Transverse colon (tissue), 4 donors: ENCODE results near the gene AQP12A. TPM values are rescaled to one million over a fixed set of nuclear protein-coding genes. Genes with fewer than 3 reads are reported as not detected.

Experiments
- DNase-seq: peaks from one replicate; pipeline ENCODE4 v3.0.0-alpha.2; 2019
- H3K27ac ChIP-seq, 4 donors: fragments of 200-600 bp; sonication (generic); 2 replicates each; pipeline ENCODE4 v1.5.1; 2016 to 2018; ENCODE audit warnings: inconsistent platforms in 4 of 4
- H3K27me3 ChIP-seq: fragments of 200-600 bp; sonication (generic); 2 replicates; pipeline ENCODE4 v1.5.1; 2017; ENCODE audit warnings: inconsistent platforms
- H3K36me3 ChIP-seq, 4 donors: fragments of 200-600 bp; sonication (generic); 2 replicates each; pipeline ENCODE4 v1.5.1; 2017 to 2019; ENCODE audit warnings: inconsistent platforms in 4 of 4
- H3K4me1 ChIP-seq, 4 donors: fragments of 200-600 bp; sonication (generic); 2 replicates each; pipeline ENCODE4 v1.5.1; 2017 to 2020; ENCODE audit warnings: inconsistent platforms in 4 of 4
- H3K4me3 ChIP-seq, 4 donors: fragments of 200-600 bp; sonication (generic); 1 replicate in 1 of 4; 2 replicates in 3 of 4; pipeline versions ENCODE4 v1.5.1 to v1.6.1; 2017 to 2019; ENCODE audit warnings: inconsistent platforms in 4 of 4
- H3K9me3 ChIP-seq, 2 donors: fragments of 200-600 bp; sonication (generic); 2 replicates each; pipeline ENCODE4 v1.5.1; 2017 to 2019; ENCODE audit warnings: inconsistent platforms in 2 of 2
- EP300 ChIP-seq: sonication (generic); formaldehyde crosslinking; IDR thresholded peaks from one replicate; pipeline ENCODE4 v1.6.1; 2017; ENCODE audit warnings: antibody characterized with exemption, low read depth
- POLR2A ChIP-seq: fragments of 450-650 bp; IDR thresholded peaks from one replicate; pipeline ENCODE4 v1.6.1; 2016; ENCODE audit warnings: antibody characterized with exemption, mild to moderate bottlenecking, moderate library complexity
- POLR2AphosphoS5 ChIP-seq, 3 donors: sonication (generic); formaldehyde crosslinking; IDR thresholded peaks; one replicate each; pipeline ENCODE4 v1.6.1; 2016; ENCODE audit warnings: antibody characterized with exemption in 3 of 3
- WGBS, 2 donors: methylation state at CpG; one replicate each; pipeline ENCODE4 v1.1.5; 2018; ENCODE audit warnings: low coverage in 1 of 2; 5-methylcytosine and 5-hydroxymethylcytosine counted together
- in situ Hi-C, 4 donors: fragments of 200-750 bp; cut with MboI; loops; one replicate each; pipeline versions ENCODE4 v1.15.0 to v1.15.1; 2017; ENCODE audit warnings: low sequenced_read_pairs in 3 of 4, low pct_ligation_motif_present in 1 of 4, low pct_unique_long_range_greater_than_20kb in 1 of 4
- intact Hi-C: fragments of 100-400 bp; cut with DNase I; formaldehyde crosslinking; loops from one replicate; pipeline ENCODE4 v1.15.1; 2023; ENCODE audit warnings: low total_unique reads
- total RNA-seq, 4 donors: library from RNA; depleted of rRNA; stranded (reverse); fragments of >200 nt; gene quantifications; one replicate each; pipeline ENCODE4 v1.1.0, GENCODE V29; 2016
- TF ChIP-seq, protein P1 (sequence below), 5 experiments: fragments of 200-600 bp in 3 of 5; fragments of 450-650 bp in 2 of 5; sonication (generic) in 3 of 5; IDR thresholded peaks; 1 replicate in 2 of 5; 2 replicates in 3 of 5; pipeline ENCODE4 v1.5.1; 2016 to 2017; ENCODE audit warnings: antibody characterized with exemption in 5 of 5, inconsistent platforms in 3 of 5, mild to moderate bottlenecking in 2 of 5, moderate library complexity in 1 of 5

Gene AQP12A
- total RNA-seq, 4 donors from 2014 or later: not detected

DNA sequence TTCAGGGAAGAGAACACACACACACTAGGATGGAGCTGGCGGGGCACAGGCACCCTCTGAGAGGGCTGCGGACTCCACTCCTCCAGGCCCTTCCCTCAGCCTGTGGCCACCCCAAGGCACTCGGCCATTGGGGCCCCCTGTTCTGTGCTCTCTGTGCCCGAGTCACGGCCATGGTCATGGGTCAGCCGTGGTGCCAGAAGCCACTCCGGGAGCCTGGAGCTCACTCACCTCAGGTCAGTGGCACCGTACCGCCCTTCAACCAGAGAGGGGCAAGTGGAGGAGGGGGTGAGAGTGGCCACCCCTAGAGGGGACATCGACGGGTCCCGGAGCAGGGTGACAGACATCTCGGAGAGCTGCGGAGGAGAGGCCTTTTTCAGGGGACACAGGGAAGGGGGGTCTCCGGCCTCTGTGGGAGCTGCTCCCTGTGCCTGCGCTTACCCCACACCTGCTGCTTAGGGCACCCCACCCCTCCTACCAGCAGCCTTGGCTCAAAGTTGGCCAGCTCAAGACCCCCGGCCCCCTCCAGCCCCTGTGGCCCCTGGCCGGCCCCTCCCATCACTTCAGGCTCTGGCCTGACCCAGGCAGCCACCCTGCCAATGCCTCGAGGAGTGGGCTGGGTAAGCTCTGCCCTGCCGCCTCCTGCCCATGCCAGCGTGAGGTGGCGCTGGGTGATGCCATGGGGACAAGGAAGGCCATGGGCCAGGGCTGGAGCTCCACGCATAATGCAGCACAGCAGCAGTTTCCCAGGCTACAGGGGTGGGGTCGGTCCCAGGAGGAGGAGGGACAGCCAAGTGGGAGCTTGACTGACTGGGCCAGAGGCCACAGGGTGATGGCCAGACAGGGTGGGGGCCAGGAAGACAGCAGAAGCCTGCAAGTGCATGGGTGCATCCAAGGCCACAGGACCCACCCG is 29.3 kb downstream of the AQP12A start:
- Histone ChIP-seq H3K4me3 (no peak overlapping the region), H3K27ac (no peak overlapping the region), H3K4me1 (no peaks in the 10 kb centered on the region), H3K36me3 (no peaks in the 10 kb centered on the region), H3K9me3 (no peaks in the 10 kb centered on the region), H3K27me3 (no peaks in the 10 kb centered on the region)
- in situ Hi-C loops (loop anchor here in 2 of 4 donors (25.0 kb wide), 1 partner anchor 209 kb away; no protein-coding TSS in a partner anchor), intact Hi-C loops (no loop called here)
- 88 to 100% methylated on average over 2 to 20 of the region's 25 CpGs for WGBS, 2 donors
- TF ChIP-seq, protein P1, sequence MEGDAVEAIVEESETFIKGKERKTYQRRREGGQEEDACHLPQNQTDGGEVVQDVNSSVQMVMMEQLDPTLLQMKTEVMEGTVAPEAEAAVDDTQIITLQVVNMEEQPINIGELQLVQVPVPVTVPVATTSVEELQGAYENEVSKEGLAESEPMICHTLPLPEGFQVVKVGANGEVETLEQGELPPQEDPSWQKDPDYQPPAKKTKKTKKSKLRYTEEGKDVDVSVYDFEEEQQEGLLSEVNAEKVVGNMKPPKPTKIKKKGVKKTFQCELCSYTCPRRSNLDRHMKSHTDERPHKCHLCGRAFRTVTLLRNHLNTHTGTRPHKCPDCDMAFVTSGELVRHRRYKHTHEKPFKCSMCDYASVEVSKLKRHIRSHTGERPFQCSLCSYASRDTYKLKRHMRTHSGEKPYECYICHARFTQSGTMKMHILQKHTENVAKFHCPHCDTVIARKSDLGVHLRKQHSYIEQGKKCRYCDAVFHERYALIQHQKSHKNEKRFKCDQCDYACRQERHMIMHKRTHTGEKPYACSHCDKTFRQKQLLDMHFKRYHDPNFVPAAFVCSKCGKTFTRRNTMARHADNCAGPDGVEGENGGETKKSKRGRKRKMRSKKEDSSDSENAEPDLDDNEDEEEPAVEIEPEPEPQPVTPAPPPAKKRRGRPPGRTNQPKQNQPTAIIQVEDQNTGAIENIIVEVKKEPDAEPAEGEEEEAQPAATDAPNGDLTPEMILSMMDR (IDR thresholded peaks at IDR 0.05): no peak
- TF ChIP-seq POLR2AphosphoS5 (IDR thresholded peaks at IDR 0.05) (no peak), POLR2A (no peak), EP300 (no peak)
- DNase-seq: no peak

DNA sequence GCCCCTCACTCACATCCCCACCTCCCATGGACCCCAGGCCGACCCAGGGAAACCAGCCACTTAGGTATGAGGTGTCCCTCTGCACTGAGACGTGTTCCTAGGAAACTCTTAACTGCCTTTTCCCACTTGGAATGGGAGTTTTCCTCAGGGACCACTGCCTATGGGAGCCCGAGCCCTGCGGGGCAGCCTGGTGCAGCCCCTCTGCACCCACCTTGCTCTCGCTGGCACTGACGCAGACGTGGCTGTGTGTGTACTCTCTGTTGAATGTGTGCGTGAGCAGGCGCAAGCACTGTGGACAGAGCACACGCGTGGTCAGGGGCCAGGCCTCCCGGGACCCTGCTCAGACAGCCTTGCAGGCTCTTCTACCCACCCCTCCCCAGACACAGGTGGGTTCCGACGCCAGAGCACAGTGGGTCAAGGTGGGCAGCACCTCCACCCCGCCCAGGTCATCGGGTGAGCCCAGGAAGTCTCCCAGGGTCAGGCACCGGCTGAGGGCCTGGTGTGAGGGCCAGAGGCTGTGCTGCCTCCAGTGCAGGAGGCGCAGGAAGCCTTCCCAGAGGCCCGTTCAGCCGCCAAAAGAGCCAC is 30.0 kb downstream of the AQP12A start:
- H3K4me3 ChIP-seq: no peak overlapping the region
- H3K9me3 ChIP-seq: no peaks in the 10 kb centered on the region
- no peak for TF ChIP-seq POLR2A
- TF ChIP-seq, protein P1 (IDR thresholded peaks at IDR 0.05): no peak
- TF ChIP-seq EP300: no peak
- TF ChIP-seq POLR2AphosphoS5 (IDR thresholded peaks at IDR 0.05): no peak
- H3K4me1 ChIP-seq: no peaks in the 10 kb centered on the region
- in situ Hi-C loops: loop anchor here in 2 of 4 donors (25.0 kb wide), 1 partner anchor 209 kb away; no protein-coding TSS in a partner anchor
- H3K27ac ChIP-seq: no peak overlapping the region
- intact Hi-C loops: no loop called here
- H3K36me3 ChIP-seq: no peaks in the 10 kb centered on the region
- DNase-seq: no peak
- H3K27me3 ChIP-seq: no peaks in the 10 kb centered on the region
- 78% methylated on average over 20 of the region's 20 CpGs; no CpG with 5 or more reads in 1 of the 2 donors for WGBS, 2 donors

DNA sequence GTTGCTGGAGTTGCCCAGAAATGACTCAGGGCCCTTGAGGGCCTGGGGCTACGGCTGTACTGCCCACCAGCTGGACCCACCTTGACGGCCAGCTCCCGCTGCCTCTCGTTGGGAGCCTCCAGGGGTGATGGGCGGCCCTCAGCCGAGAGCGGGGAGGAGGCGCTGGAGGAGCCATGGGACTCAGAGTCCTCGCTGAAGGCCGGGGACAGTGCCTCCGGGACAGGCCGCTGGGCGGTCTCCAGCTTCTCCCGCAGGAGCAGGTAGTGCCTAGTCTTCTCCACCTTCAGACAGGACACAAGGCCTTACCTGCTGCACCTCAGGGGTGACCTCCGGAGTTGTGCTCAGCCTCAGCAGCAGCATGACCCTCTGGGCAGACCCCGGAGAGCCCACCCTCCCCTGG is 30.7 kb downstream of the AQP12A start:
- Histone ChIP-seq H3K36me3 (no peaks in the 10 kb centered on the region), H3K4me1 (no peaks in the 10 kb centered on the region), H3K4me3 (no peak overlapping the region), H3K27me3 (no peaks in the 10 kb centered on the region), H3K9me3 (no peaks in the 10 kb centered on the region), H3K27ac (no peak overlapping the region)
- no peak for TF ChIP-seq POLR2A
- no peak for TF ChIP-seq POLR2AphosphoS5 (IDR thresholded peaks at IDR 0.05)
- TF ChIP-seq EP300: no peak
- TF ChIP-seq, protein P1 (IDR thresholded peaks at IDR 0.05): no peak
- in situ Hi-C loops: loop anchor here in 2 of 4 donors (25.0 kb wide), 1 partner anchor 210 kb away; no protein-coding TSS in a partner anchor
- intact Hi-C loops: no loop called here
- DNase-seq: no peak
- 78% methylated on average over 16 of the region's 16 CpGs; no CpG with 5 or more reads in 1 of the 2 donors for WGBS, 2 donors
